Calu3 (cell line): Measurements from ENCODE around the gene PSTPIP1. TPM values are rescaled to one million over a fixed set of nuclear protein-coding genes. Genes with fewer than 3 reads are reported as not detected.

Experiments
- BruUV-seq: library from RNA; stranded (reverse); fragments of 400-500 nt; replicated peaks from 2 replicates; lab custom pipeline; 2021; lab: Mats Ljungman, UMichigan
- CTCF ChIA-PET: fragments of 300-600 bp; sonication (Branson Sonifier 250); formaldehyde crosslinking; loops from one replicate; lab custom pipeline; 2022; ENCODE audit warnings: antibody characterized with exemption; lab: Charles Lee
- DNase-seq: peaks from one replicate; pipeline ENCODE4 v3.0.0; 2022
- H3K27ac Mint-ChIP-seq: one replicate; pipeline ENCODE4 v1.8.0; 2022; ENCODE audit warnings: mixed read lengths; ENCODE audit not compliant: unreplicated experiment
- H3K27me3 Mint-ChIP-seq: one replicate; pipeline ENCODE4 v1.8.0; 2022; ENCODE audit warnings: mixed read lengths; ENCODE audit not compliant: unreplicated experiment
- H3K36me3 Mint-ChIP-seq: one replicate; pipeline ENCODE4 v1.8.0; 2022; ENCODE audit warnings: mild to moderate bottlenecking, moderate library complexity, mixed read lengths; ENCODE audit not compliant: insufficient read depth, unreplicated experiment
- H3K4me1 Mint-ChIP-seq: one replicate; pipeline ENCODE4 v1.8.0; 2022; ENCODE audit warnings: mild to moderate bottlenecking, low read depth, mixed read lengths; ENCODE audit not compliant: unreplicated experiment
- H3K4me3 Mint-ChIP-seq: one replicate; pipeline ENCODE4 v1.8.0; 2022; ENCODE audit warnings: mild to moderate bottlenecking, low read depth, moderate library complexity, mixed read lengths; ENCODE audit not compliant: unreplicated experiment
- H3K9me3 Mint-ChIP-seq: one replicate; pipeline ENCODE4 v1.8.0; 2022; ENCODE audit warnings: low read depth, mixed read lengths; ENCODE audit not compliant: unreplicated experiment
- CTCF ChIP-seq: fragments of 200-600 bp; IDR thresholded peaks from one replicate; pipeline ENCODE4 v1.8.0; 2022; ENCODE audit warnings: antibody characterized with exemption; ENCODE audit not compliant: unreplicated experiment
- intact Hi-C: fragments of 100-400 bp; cut with micrococcal nuclease; formaldehyde crosslinking; loops from one replicate; pipeline ENCODE4 v1.10.0; 2022; ENCODE audit not compliant: unreplicated experiment
- total RNA-seq: library from RNA; stranded (reverse); gene quantifications from 2 replicates; pipeline ENCODE4 v1.2.3, GENCODE V29; 2022

PSTPIP1 gene
- total RNA-seq, 1 experiment from 2014 or later, result not detected

- no peak for DNase-seq
- Mint-ChIP-seq H3K4me3 (no peak overlapping the region), H3K27ac (no peak overlapping the region), H3K27me3 (no peaks in the 10 kb centered on the region), H3K36me3 (peaks cover 28% of the 10 kb centered on the region), H3K4me1 (peaks cover 57% of the 10 kb centered on the region), H3K9me3 (no peaks in the 10 kb centered on the region)
- intact Hi-C loops, result no loop called here
- CTCF ChIA-PET, result no interaction called here
- BruUV-seq, result no TSS peak
- no peak for TF ChIP-seq CTCF
Observed at GRCh38 chr15:77057072-77057471, 62.1 kb downstream of the PSTPIP1 start.

GRCh38 chr15:77057685-77058084 lies 62.8 kb downstream of the PSTPIP1 start:
- Mint-ChIP-seq H3K36me3 (peaks cover 22% of the 10 kb centered on the region), H3K4me1 (peaks cover 57% of the 10 kb centered on the region), H3K4me3 (no peak overlapping the region), H3K27me3 (no peaks in the 10 kb centered on the region), H3K9me3 (no peaks in the 10 kb centered on the region), H3K27ac (no peak overlapping the region)
- intact Hi-C loops, result no loop called here
- BruUV-seq, result no TSS peak
- no peak for DNase-seq
- CTCF ChIA-PET, result interaction anchor here (1.8 kb wide), 1 partner anchor 12 kb away, joined by 4 read pairs; no protein-coding TSS in a partner anchor
- no peak for TF ChIP-seq CTCF

GRCh38 chr15:77058468-77058867 lies 63.5 kb downstream of the PSTPIP1 start:
- no peaks in the 10 kb centered on the region for H3K27me3 Mint-ChIP-seq
- H3K27ac Mint-ChIP-seq, result no peak overlapping the region

GRCh38 chr15:77059786-77060361 lies 64.9 kb downstream of the PSTPIP1 start:
- BruUV-seq, result no TSS peak
- Mint-ChIP-seq H3K27ac (no peak overlapping the region), H3K27me3 (no peaks in the 10 kb centered on the region), H3K4me3 (no peak overlapping the region), H3K4me1 (peaks cover 63% of the 10 kb centered on the region), H3K9me3 (no peaks in the 10 kb centered on the region), H3K36me3 (peaks cover 5% of the 10 kb centered on the region)
- intact Hi-C loops, result no loop called here
- DNase-seq, result no peak
- CTCF ChIA-PET, result interaction anchor here (0.7 kb wide), 1 partner anchor 101 kb away, joined by 4 read pairs; no protein-coding TSS in a partner anchor
- TF ChIP-seq CTCF, result no peak

More at GRCh38 chr15:77058468-77058867, 63.5 kb downstream of the PSTPIP1 start:
- TF ChIP-seq CTCF, result no peak
- intact Hi-C loops, result no loop called here
- H3K4me1 Mint-ChIP-seq, result peaks cover 61% of the 10 kb centered on the region
- peaks cover 16% of the 10 kb centered on the region for H3K36me3 Mint-ChIP-seq
- H3K4me3 Mint-ChIP-seq, result no peak overlapping the region
- no peaks in the 10 kb centered on the region for H3K9me3 Mint-ChIP-seq
- CTCF ChIA-PET, result interaction anchor here (1.8 kb wide), 1 partner anchor 11 kb away, joined by 4 read pairs; no protein-coding TSS in a partner anchor
- no TSS peak for BruUV-seq
- no peak for DNase-seq
